ENCODE results near the gene FGF4. TPM values are rescaled to one million over a fixed set of nuclear protein-coding genes. Genes with fewer than 3 reads are reported as not detected.

The FGF4 gene
- total and polyA plus RNA-seq, 11 donors = not detected

DNA sequence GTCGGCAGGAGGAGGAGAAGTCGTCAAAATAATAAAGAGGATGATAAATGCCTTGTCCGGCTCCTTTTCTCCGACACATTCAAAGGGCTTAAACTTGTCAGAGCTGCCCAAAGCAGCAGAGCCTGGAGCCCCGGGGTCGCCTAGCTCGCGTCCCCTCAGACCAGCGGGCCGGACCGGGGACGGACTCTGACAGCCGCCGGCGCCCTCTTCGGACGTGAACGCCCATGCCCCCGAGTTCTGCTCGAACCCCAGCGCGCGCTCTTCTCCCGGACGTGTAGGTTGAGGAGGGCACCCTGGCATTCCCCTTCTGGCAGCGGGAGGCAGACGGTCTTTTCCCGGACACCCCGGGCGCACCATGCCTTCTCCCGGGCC, 43.1 kb upstream of the FGF4 start:
- intact Hi-C loops (cut with DNase I) = loop anchor here in 1 of 10 donors (5.0 kb wide), 1 partner anchor 406 kb away; no protein-coding TSS in a partner anchor
- Histone ChIP-seq H3K36me3 (no peaks in the 10 kb centered on the region), H3K4me3 (peak overlapping the region in 1 of 12 donors; percentile 7), H3K27ac (no peak overlapping the region), H3K4me1 (peaks cover 0 to 23% (median 5%) of the 10 kb centered on the region in 12 donors), H3K27me3 (peaks cover 35 to 86% (median 59%) of the 10 kb centered on the region in 9 donors), H3K9me3 (no peaks in the 10 kb centered on the region)
- DNase-seq (no peak), ATAC-seq (no peak)
- 0 to 10% (median 1%) methylated on average over 2 to 31 of the region's 31 CpGs for WGBS, 4 donors
- TF ChIP-seq, protein P1, sequence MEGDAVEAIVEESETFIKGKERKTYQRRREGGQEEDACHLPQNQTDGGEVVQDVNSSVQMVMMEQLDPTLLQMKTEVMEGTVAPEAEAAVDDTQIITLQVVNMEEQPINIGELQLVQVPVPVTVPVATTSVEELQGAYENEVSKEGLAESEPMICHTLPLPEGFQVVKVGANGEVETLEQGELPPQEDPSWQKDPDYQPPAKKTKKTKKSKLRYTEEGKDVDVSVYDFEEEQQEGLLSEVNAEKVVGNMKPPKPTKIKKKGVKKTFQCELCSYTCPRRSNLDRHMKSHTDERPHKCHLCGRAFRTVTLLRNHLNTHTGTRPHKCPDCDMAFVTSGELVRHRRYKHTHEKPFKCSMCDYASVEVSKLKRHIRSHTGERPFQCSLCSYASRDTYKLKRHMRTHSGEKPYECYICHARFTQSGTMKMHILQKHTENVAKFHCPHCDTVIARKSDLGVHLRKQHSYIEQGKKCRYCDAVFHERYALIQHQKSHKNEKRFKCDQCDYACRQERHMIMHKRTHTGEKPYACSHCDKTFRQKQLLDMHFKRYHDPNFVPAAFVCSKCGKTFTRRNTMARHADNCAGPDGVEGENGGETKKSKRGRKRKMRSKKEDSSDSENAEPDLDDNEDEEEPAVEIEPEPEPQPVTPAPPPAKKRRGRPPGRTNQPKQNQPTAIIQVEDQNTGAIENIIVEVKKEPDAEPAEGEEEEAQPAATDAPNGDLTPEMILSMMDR (IDR thresholded peaks at IDR 0.05) = no peak
- TF ChIP-seq POLR2A (IDR thresholded peaks at IDR 0.05) = no peak

DNA sequence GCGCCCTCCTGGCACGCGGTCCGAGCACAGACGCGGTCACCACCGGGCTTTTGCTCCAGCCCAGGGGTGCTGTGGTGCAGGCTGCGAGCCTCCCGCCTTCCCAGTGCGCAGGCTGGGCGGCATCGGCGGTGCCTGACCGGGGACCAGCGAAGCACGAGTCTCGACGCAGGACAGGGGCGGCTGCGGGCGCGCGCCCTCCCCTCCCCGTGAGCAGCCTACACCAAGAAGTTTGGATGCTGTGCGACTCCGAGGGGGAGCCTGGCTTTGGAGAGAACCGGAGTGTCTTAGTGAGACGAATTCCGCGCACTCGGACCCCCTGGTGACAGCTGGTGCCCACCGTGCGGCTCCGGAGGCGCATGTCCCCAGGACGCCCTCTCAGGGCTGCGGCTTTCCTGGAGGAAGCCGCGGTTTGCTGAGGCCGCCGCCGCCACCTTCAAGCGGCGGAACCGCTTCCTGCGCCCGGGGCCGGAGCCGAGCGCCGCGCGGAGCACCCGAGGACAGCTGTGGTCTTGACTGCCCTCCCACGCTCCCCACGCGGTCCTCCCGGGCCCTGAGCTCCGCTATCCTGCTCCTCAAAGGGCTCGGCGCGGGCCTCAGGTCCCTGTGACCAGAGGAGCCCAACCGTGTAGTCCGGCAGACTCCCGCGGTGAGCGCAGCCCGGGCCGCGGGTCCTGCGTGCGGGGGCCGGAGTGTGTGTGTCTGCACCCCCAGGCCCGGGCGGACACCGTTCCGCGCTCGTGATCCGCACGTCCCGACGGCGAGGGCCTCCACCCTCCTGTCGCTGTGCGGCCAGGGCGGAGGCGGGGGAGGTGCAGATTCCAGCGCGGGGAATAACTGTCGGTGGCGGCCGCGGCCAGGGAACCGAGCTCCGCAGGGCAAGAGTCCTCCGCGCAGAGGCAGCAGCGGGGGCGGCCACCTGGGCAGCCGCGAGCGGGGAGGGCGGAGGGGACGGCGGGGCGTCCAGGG, 42.4 kb upstream of the FGF4 start:
- Histone ChIP-seq H3K27ac (no peak overlapping the region), H3K36me3 (no peaks in the 10 kb centered on the region), H3K4me3 (peak overlapping the region in 8 of 12 donors; percentile 2 to 33 (median 7)), H3K4me1 (peaks cover 0 to 23% (median 5%) of the 10 kb centered on the region in 12 donors), H3K27me3 (peaks cover 35 to 86% (median 57%) of the 10 kb centered on the region in 9 donors), H3K9me3 (no peaks in the 10 kb centered on the region)
- TF ChIP-seq, protein P1 (IDR thresholded peaks at IDR 0.05) = no peak
- no peak for TF ChIP-seq POLR2A (IDR thresholded peaks at IDR 0.05)
- peak in 1 of 4 donors; percentile 42 for ATAC-seq
- intact Hi-C loops (cut with DNase I) = loop anchor here in 1 of 10 donors (5.0 kb wide), 1 partner anchor 405 kb away; no protein-coding TSS in a partner anchor
- DNase-seq = no peak
- 1 to 7% (median 2%) methylated on average over 3 to 107 of the region's 107 CpGs for WGBS, 4 donors

DNA sequence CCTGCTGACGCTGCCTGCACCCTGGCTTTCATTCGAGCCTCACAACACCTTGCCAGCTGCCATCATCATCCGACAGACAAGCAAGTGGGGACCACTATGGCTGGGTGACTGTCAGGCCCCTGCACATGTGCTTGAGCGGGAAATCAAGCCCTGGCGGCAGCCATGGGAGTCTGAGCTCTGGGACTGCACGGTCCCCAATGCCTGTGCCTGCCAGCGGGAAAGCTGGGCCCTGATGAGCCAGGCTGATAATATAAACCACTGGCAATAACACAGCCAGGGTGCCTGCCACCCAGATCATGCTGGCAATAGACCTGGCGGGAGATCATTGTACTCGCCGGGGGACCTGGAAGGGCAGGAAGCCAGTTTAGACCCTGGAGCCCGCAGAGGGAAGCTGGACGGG, 41.5 kb upstream of the FGF4 start:
- ATAC-seq = no peak
- Histone ChIP-seq H3K9me3 (no peaks in the 10 kb centered on the region), H3K36me3 (no peaks in the 10 kb centered on the region), H3K27me3 (peaks cover 32 to 83% (median 56%) of the 10 kb centered on the region in 9 donors), H3K27ac (no peak overlapping the region), H3K4me1 (peaks cover 0 to 23% (median 5%) of the 10 kb centered on the region in 12 donors), H3K4me3 (no peak overlapping the region)
- TF ChIP-seq POLR2A (IDR thresholded peaks at IDR 0.05) = no peak
- TF ChIP-seq, protein P1 (IDR thresholded peaks at IDR 0.05) = no peak
- intact Hi-C loops (cut with DNase I) = loop anchor here in 1 of 10 donors (5.0 kb wide), 1 partner anchor 404 kb away; no protein-coding TSS in a partner anchor
- 19 to 33% (median 26%) methylated on average over 10 to 12 of the region's 12 CpGs for WGBS, 4 donors
- DNase-seq = no peak

DNA sequence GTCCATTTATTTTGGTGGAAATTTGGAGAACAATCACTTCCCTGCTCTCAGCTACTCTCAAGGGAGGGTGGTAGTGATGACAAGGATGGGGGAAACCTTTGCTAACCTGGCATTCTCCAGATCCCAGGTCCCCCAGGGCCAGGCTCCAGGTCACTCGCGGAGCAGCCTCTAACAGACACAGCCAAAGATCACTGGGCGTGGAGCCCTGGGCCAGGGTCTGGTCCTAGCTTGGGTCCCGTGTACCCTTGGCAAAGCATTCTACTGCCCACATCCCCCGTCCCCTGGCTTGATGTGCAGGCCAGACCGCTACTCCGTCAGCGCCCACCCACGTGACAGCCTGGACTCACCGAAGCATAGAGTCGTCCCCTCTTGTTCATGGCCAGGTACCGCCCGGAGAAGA, 40.8 kb upstream of the FGF4 start:
- no peaks in the 10 kb centered on the region for H3K36me3 ChIP-seq
- H3K27me3 ChIP-seq = peaks cover 30 to 81% (median 56%) of the 10 kb centered on the region in 9 donors
- intact Hi-C loops (cut with DNase I) = loop anchor here in 1 of 10 donors (5.0 kb wide), 1 partner anchor 404 kb away; no protein-coding TSS in a partner anchor
- no peak overlapping the region for H3K27ac ChIP-seq
- H3K4me3 ChIP-seq = no peak overlapping the region
- DNase-seq (no peak), ATAC-seq (no peak)
- no peak for TF ChIP-seq POLR2A (IDR thresholded peaks at IDR 0.05)
- TF ChIP-seq, protein P1 (IDR thresholded peaks at IDR 0.05) = no peak
- peaks cover 0 to 23% (median 5%) of the 10 kb centered on the region in 12 donors for H3K4me1 ChIP-seq
- no peaks in the 10 kb centered on the region for H3K9me3 ChIP-seq
- 83 to 88% (median 85%) methylated on average over 11 to 13 of the region's 13 CpGs for WGBS, 4 donors

Data from heart left ventricle (tissue), 16 donors.